Hepatocyte (in vitro differentiated cells): Measurements from ENCODE around the gene NUDT13.

ENCODE experiments used
- CTCF ChIP-seq: fragments of 200-600 bp; sonication (generic); IDR thresholded peaks from 2 replicates; pipeline ENCODE4 v1.5.1; 2016; ENCODE audit warnings: antibody characterized with exemption, mild to moderate bottlenecking; ENCODE audit not compliant: poor library complexity
- EZH2 ChIP-seq: fragments of 200-600 bp; sonication (generic); IDR thresholded peaks from 2 replicates; pipeline ENCODE4 v1.6.1; 2016; ENCODE audit warnings: antibody characterized with exemption, mild to moderate bottlenecking, borderline replicate concordance

GRCh38 chr10:73079779-73080541 is 30.3 kb upstream of the NUDT13 start:
- TF ChIP-seq CTCF (no peak), EZH2 (no peak)
